ENCODE measurements around the gene LDB2. TPM values are rescaled to one million over a fixed set of nuclear protein-coding genes. Genes with fewer than 3 reads are reported as not detected.
A peak's percentile ranks its signal among the peaks of the same experiment; 100 is the strongest.

The LDB2 gene
- total RNA-seq, 1 experiment from 2014 or later: 94.0 TPM

DNA sequence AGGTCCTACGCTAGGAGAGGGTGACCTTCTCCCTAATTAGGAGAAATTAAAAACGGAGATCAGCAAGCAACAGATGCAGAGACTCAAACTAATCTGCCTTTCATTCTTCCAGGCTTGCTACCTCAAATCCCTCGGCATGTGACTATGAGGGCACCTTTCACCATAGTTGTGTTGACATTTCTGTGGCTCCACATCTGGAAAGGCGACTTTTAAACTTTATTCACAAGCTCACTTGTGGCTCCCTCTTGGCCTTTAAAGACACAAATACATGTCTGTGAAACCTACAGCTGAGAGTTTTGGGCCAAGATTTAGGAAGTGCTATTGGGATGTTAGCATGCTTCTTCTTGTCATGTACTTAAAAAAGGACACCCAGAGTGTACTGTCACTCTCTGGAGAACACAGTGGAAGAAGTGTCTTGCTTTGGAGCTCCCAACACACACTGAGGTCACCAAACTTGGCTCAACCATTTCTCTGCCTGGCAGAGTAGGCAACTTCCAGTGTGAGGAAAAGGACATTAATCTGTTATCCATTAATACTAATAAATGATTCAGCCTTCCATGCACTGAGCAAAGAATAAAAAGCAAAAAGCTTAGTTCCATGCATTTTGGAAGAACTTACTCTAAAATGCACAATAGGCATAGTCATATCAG lies 60.1 kb downstream of the LDB2 start:
- no peak for DNase-seq
- no peaks in the 10 kb centered on the region for H3K27me3 ChIP-seq (ENCODE audit: control insufficient read depth, insufficient read depth, low read length)
- H3K4me3 ChIP-seq (ENCODE audit: insufficient read depth, low read depth, low read length): no peak overlapping the region
- no peaks in the 10 kb centered on the region for H3K36me3 ChIP-seq (replicated peaks; ENCODE audit: control insufficient read depth, insufficient read depth, low read length)

DNA sequence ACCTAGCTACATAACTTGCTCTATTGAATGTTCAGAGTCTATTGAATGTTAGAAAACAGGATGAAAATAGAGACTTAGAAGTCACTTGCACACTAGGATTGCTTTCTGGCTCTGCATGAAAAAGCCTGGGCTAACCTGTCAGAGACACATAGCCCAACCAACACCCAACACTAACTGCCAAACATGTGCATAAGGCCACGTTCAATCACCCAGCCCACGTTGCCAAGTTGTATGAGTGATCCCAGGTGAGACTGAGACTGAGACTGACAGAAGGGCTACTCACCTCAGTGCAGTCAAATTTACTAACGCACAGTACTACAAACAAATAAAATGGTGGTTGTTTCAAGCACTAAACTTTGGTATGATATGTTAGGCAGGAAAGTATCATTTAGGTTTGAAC lies 61.0 kb downstream of the LDB2 start:
- Histone ChIP-seq H3K27me3 (ENCODE audit: control insufficient read depth, insufficient read depth, low read length) (no peaks in the 10 kb centered on the region), H3K36me3 (replicated peaks; ENCODE audit: control insufficient read depth, insufficient read depth, low read length) (no peaks in the 10 kb centered on the region), H3K4me3 (ENCODE audit: insufficient read depth, low read depth, low read length) (no peak overlapping the region)
- DNase-seq: no peak

- DNase-seq: no peak
- H3K4me3 ChIP-seq (ENCODE audit: insufficient read depth, low read depth, low read length): no peak overlapping the region
- H3K36me3 ChIP-seq (replicated peaks; ENCODE audit: control insufficient read depth, insufficient read depth, low read length): no peaks in the 10 kb centered on the region
- no peaks in the 10 kb centered on the region for H3K27me3 ChIP-seq (ENCODE audit: control insufficient read depth, insufficient read depth, low read length)
These were observed 62.1 kb downstream of the LDB2 start for GRCh38 chr4:16836324-16836723.

DNA sequence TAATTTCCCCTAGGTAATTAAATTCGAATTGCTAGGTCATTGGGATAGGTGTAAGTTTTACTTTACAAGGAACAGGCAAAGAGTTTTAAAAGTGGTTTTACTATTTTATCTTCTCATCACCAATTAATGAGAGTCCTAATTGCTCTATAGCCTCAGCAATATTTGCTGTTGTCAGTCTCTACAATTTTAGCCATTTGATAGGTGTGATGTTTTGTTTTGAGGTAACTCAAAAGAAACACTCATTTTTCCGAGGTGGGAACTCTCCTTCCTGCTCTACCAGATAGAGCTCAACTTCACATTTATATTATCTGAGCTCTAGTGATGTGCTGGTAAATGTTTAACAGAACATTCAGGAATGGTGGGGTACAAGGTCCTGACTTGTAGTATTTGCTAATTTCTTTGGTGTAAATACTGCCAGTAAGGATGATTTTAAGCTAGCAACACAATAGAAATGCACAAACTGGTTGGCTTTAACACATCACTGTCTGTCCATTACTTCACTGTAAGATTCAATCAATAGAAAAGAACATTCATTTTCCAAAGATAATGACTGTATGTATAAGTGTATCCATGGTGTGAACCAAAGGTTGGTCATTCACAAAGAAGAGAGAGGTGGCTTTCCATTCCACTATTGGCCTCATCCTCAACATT lies 62.7 kb downstream of the LDB2 start:
- Histone ChIP-seq H3K4me3 (ENCODE audit: insufficient read depth, low read depth, low read length) (no peak overlapping the region), H3K36me3 (replicated peaks; ENCODE audit: control insufficient read depth, insufficient read depth, low read length) (no peaks in the 10 kb centered on the region), H3K27me3 (ENCODE audit: control insufficient read depth, insufficient read depth, low read length) (no peaks in the 10 kb centered on the region)
- no peak for DNase-seq

DNA sequence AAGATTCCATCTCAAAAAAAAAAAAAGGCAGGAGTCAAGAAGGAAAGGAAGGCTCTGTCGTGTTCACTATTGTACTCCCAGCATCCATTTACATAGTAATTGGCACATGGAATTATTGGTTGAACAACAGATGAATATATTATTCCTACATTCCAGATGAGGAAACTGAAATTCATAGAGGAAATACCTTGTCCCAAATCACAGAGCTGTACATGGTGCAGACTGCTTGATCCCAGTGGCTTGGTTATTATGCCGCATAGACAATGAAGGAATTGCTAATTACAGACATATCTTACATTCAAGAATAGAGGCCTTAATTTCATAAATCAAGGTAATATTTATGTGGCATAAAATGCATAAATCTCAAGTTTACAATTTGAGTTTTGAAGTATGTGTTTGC lies 63.6 kb downstream of the LDB2 start:
- Histone ChIP-seq H3K4me3 (ENCODE audit: insufficient read depth, low read depth, low read length) (no peak overlapping the region), H3K36me3 (replicated peaks; ENCODE audit: control insufficient read depth, insufficient read depth, low read length) (no peaks in the 10 kb centered on the region), H3K27me3 (ENCODE audit: control insufficient read depth, insufficient read depth, low read length) (no peaks in the 10 kb centered on the region)
- DNase-seq: no peak

DNA sequence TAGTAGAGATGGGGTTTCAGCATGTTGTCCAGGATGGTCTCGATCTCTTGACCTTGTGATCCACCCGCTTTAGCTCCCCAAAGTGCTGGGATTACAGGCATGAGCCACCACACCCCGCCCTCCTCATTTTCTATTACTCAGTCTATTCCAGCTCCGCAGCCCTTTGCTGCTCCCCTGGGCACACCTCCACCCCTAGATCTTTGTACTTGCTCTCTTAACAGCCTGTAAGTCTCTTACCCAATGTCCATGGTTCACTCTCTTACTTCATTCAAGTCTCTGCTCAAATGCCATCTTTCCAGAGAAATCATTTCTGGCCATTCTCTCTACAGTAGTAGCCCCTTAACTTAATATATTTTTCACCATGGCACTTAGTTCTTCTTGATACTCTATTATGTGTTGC lies 64.7 kb downstream of the LDB2 start:
- DNase-seq: no peak
- Histone ChIP-seq H3K27me3 (ENCODE audit: control insufficient read depth, insufficient read depth, low read length) (no peaks in the 10 kb centered on the region), H3K36me3 (replicated peaks; ENCODE audit: control insufficient read depth, insufficient read depth, low read length) (no peaks in the 10 kb centered on the region), H3K4me3 (ENCODE audit: insufficient read depth, low read depth, low read length) (no peak overlapping the region)

- no peaks in the 10 kb centered on the region for H3K27me3 ChIP-seq (ENCODE audit: control insufficient read depth, insufficient read depth, low read length)
- H3K36me3 ChIP-seq (replicated peaks; ENCODE audit: control insufficient read depth, insufficient read depth, low read length): no peaks in the 10 kb centered on the region
- no peak for DNase-seq
- H3K4me3 ChIP-seq (ENCODE audit: insufficient read depth, low read depth, low read length): no peak overlapping the region
These were observed 68.4 kb downstream of the LDB2 start for GRCh38 chr4:16830081-16830480.

DNA sequence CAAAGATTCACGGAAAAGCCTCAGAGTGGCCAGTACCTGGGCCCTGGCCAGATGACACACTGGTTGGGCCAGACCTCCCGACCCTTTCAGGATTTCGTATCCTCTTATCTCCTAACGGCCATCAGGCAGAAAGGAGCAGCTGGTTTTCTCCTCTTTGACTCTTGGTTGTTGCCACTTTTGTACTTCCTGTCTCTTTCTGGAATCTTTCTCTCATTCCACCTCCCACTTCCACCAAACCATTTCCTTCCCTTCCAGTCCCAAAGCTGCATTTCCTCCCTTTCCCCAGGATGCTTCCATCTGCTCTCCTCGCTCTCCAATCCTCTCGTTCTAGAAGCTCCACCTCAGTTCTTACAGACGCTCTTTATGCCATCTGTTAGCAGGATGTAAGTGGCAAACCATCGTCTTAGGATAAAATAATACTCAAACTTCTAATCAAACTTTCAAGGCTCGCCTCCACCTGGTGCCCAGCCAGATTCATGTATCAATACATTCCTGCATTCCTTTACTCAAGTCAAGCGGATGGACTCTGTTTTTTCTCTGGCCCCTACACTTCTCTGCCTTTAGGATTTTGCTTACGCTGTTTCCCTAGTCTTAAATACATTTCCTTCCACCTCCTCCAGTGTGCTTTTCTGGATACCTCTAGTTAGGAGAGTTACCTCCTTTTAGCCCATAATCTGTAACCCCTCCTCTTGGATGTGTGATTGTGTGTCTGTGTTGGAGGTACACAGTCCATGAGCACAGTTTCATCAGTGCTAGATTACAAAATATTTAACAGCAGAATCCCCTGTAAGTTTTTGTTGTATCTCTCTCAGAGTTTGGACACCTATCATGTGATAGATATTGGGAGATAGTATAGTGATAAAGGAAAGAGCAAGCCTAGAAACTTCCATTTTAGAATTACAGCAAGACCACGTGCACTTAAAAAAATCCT lies 70.4 kb downstream of the LDB2 start:
- H3K36me3 ChIP-seq (replicated peaks; ENCODE audit: control insufficient read depth, insufficient read depth, low read length): no peaks in the 10 kb centered on the region
- no peak for DNase-seq
- no peak overlapping the region for H3K4me3 ChIP-seq (ENCODE audit: insufficient read depth, low read depth, low read length)
- H3K27me3 ChIP-seq (ENCODE audit: control insufficient read depth, insufficient read depth, low read length): no peaks in the 10 kb centered on the region

DNA sequence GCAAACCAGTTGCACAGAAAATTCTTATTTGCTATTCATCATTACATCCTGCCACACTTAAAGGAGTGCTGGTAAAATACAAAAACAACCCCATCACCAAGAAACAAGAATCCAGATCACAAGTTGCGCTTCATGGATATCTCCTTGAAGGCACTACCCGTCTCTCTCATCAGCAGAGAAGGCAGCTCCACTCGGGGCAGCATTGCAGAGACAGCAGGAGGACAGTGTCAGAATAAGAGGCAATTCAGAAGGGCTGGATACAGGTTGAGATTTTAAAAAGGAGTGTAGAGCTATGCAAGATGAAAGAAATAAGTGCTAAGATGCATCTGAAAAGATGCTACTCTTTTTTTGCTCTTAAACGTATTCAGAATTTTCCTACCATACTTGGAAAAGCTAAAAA lies 71.4 kb downstream of the LDB2 start:
- DNase-seq: no peak
- Histone ChIP-seq H3K4me3 (ENCODE audit: insufficient read depth, low read depth, low read length) (no peak overlapping the region), H3K27me3 (ENCODE audit: control insufficient read depth, insufficient read depth, low read length) (no peaks in the 10 kb centered on the region)

GRCh38 chr4:16826406-16826910 lies 72.0 kb downstream of the LDB2 start:
- H3K4me3 ChIP-seq (ENCODE audit: insufficient read depth, low read depth, low read length): no peak overlapping the region
- H3K36me3 ChIP-seq (replicated peaks; ENCODE audit: control insufficient read depth, insufficient read depth, low read length): no peaks in the 10 kb centered on the region
- no peaks in the 10 kb centered on the region for H3K27me3 ChIP-seq (ENCODE audit: control insufficient read depth, insufficient read depth, low read length)
- DNase-seq: no peak

More for the DNA sequence above, 71.4 kb downstream of the LDB2 start:
- H3K36me3 ChIP-seq (replicated peaks; ENCODE audit: control insufficient read depth, insufficient read depth, low read length): no peaks in the 10 kb centered on the region

DNA sequence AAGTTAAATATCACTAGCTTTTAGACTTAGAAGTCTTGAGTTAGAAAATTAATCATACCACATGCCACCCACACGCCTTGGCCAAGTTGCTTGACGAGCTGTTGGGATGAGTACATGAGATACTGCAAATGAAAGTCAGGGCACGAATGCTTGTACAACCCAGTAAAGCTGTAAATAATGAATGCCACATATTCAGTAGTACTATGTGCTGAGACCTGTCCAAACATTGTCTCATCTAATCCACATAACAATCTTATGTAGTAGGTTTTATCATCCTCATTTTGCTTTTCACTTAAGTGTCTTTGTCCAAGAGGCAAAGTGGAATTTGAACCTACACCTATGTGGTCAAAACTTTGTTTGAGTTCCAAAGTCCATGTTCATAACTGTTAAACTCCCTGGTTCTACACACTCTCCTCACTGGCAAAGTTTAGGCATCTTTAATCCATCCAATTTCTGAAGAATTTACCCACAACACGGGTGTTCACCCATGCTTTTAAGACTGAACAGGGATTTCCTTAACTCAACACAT lies 74.1 kb downstream of the LDB2 start:
- no peak for DNase-seq
- H3K36me3 ChIP-seq (replicated peaks; ENCODE audit: control insufficient read depth, insufficient read depth, low read length): no peaks in the 10 kb centered on the region
- no peaks in the 10 kb centered on the region for H3K27me3 ChIP-seq (ENCODE audit: control insufficient read depth, insufficient read depth, low read length)
- H3K4me3 ChIP-seq (ENCODE audit: insufficient read depth, low read depth, low read length): no peak overlapping the region

DNA sequence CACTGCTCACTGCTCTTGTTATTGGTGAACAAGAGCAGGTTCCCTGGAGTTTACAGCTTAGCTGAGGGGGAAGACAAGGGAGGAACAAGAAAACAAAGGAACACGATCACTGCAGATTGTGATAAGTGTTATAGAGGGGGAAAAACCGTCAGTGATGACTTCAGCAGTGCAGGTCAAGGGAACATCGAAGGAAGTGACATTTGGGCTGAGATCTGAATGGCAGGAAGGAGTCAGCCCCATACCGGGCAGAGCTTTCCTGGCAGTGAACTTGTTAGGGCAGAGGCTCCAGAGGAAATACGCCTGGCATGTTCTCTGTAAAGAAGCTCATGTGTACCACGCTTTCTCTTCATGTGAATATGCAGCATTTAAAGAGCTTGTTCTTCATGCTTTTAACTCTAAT lies 78.1 kb downstream of the LDB2 start:
- Histone ChIP-seq H3K27me3 (ENCODE audit: control insufficient read depth, insufficient read depth, low read length) (no peaks in the 10 kb centered on the region), H3K36me3 (replicated peaks; ENCODE audit: control insufficient read depth, insufficient read depth, low read length) (no peaks in the 10 kb centered on the region; the same call in 1 of the 2 replicates), H3K4me3 (ENCODE audit: insufficient read depth, low read depth, low read length) (no peak overlapping the region)
- DNase-seq: peak; percentile 39

DNA sequence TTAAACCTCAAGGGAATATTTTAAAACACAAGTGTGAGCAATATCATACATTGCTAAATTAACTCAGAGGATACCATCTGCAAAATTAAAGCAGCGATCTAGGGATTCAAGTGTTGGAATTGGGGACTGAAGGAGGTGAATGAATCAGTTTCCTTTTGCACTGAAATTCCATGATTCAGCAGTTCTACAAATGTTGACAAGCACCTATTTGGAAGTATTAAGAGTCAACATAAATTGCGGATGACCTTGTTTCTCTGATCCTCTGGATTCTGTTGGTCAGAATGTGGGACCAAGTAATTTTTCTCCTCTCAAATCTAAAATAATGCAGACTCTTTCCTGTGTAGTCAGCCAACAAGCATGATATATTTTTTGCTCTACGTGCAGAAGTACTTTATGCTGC lies 78.8 kb downstream of the LDB2 start:
- DNase-seq: no peak
- Histone ChIP-seq H3K4me3 (ENCODE audit: insufficient read depth, low read depth, low read length) (no peak overlapping the region), H3K27me3 (ENCODE audit: control insufficient read depth, insufficient read depth, low read length) (no peaks in the 10 kb centered on the region), H3K36me3 (replicated peaks; ENCODE audit: control insufficient read depth, insufficient read depth, low read length) (no peaks in the 10 kb centered on the region; the same call in 1 of the 2 replicates)

- Histone ChIP-seq H3K36me3 (replicated peaks; ENCODE audit: control insufficient read depth, insufficient read depth, low read length) (peaks cover 1% of the 10 kb centered on the region), H3K4me3 (ENCODE audit: insufficient read depth, low read depth, low read length) (no peak overlapping the region), H3K27me3 (ENCODE audit: control insufficient read depth, insufficient read depth, low read length) (no peaks in the 10 kb centered on the region)
- DNase-seq: peak; percentile 66
These were observed 80.4 kb downstream of the LDB2 start for GRCh38 chr4:16818005-16818404.
